ENCODE data around the gene COL27A1.

Gene COL27A1

GRCh38 chr9:114214181-114214580 lies 58.8 kb downstream of the COL27A1 start:
- ATAC-seq = peak; percentile 23; the same call in 1 of the 3 replicates

GRCh38 chr9:114214686-114215414 lies 59.5 kb downstream of the COL27A1 start:
- no peak for ATAC-seq

More at GRCh38 chr9:114214181-114214580, 58.8 kb downstream of the COL27A1 start:
- no peak for TF ChIP-seq CSRNP3 (CRISPR knock-in tag; IDR thresholded peaks at IDR 0.05)

DNA sequence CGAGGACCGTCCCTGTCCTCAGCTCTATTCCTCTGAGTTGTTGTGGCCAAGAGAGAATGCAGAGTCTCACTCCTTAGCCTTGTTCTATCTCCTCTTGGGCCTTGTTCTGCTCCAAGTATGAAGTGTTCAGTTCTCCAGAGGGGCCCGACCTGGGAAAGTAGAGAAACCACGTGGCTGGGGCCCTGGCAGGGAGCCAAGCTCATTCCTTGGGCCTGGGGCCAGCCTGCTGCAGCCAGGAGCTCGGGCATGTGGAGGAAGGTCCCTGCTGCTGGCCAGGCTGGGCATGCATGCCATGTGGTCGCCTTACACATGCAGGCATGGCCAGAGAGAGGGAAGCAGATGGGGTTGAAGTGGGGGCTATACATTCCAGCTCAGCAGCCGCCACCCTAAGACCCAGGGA lies 60.7 kb downstream of the COL27A1 start:
- no peak for TF ChIP-seq CSRNP3 (CRISPR knock-in tag; IDR thresholded peaks at IDR 0.05)
- TF ChIP-seq ZFP30 (CRISPR knock-in tag; IDR thresholded peaks at IDR 0.05) = no peak
- TF ChIP-seq ZFP3 (CRISPR knock-in tag; IDR thresholded peaks at IDR 0.05) = peak; percentile 37; the same call in 1 of the 2 replicates
- no peak for TF ChIP-seq ZC3H10 (CRISPR knock-in tag; IDR thresholded peaks at IDR 0.05)
- TF ChIP-seq CSDC2 (CRISPR knock-in tag; IDR thresholded peaks at IDR 0.05) = no peak
- no peak for TF ChIP-seq TCF4 (CRISPR knock-in tag; IDR thresholded peaks at IDR 0.05; ENCODE audit: borderline replicate concordance)
- TF ChIP-seq ESRRG (CRISPR knock-in tag; IDR thresholded peaks at IDR 0.05) = no peak
- no peak for TF ChIP-seq TSHZ2 (CRISPR knock-in tag; IDR thresholded peaks at IDR 0.05)
- no peak for TF ChIP-seq ISL1 (CRISPR knock-in tag; IDR thresholded peaks at IDR 0.05)
- peak; percentile 82 for ATAC-seq

More at GRCh38 chr9:114214686-114215414, 59.5 kb downstream of the COL27A1 start:
- TF ChIP-seq SNAI2 (CRISPR knock-in tag; IDR thresholded peaks at IDR 0.05) = no peak
- TF ChIP-seq TOX (CRISPR knock-in tag; IDR thresholded peaks at IDR 0.05; ENCODE audit: borderline replicate concordance) = no peak
- no peak for TF ChIP-seq CSRNP3 (CRISPR knock-in tag; IDR thresholded peaks at IDR 0.05)
- TF ChIP-seq ARNTL (CRISPR knock-in tag; IDR thresholded peaks at IDR 0.05; ENCODE audit: borderline replicate concordance, low read depth) = no peak
- TF ChIP-seq ZNF565 (CRISPR knock-in tag; conservative IDR thresholded peaks at IDR 0.05; ENCODE audit: low read depth) = no peak
- TF ChIP-seq PATZ1 (CRISPR knock-in tag; IDR thresholded peaks at IDR 0.05; ENCODE audit: borderline replicate concordance) = no peak
- no peak for TF ChIP-seq ISL1 (CRISPR knock-in tag; IDR thresholded peaks at IDR 0.05)
- TF ChIP-seq, protein P1, sequence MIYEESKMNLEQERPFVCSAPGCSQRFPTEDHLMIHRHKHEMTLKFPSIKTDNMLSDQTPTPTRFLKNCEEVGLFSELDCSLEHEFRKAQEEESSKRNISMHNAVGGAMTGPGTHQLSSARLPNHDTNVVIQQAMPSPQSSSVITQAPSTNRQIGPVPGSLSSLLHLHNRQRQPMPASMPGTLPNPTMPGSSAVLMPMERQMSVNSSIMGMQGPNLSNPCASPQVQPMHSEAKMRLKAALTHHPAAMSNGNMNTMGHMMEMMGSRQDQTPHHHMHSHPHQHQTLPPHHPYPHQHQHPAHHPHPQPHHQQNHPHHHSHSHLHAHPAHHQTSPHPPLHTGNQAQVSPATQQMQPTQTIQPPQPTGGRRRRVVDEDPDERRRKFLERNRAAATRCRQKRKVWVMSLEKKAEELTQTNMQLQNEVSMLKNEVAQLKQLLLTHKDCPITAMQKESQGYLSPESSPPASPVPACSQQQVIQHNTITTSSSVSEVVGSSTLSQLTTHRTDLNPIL (CRISPR knock-in tag; IDR thresholded peaks at IDR 0.05; ENCODE audit: low read depth) = no peak
- TF ChIP-seq, protein P2, sequence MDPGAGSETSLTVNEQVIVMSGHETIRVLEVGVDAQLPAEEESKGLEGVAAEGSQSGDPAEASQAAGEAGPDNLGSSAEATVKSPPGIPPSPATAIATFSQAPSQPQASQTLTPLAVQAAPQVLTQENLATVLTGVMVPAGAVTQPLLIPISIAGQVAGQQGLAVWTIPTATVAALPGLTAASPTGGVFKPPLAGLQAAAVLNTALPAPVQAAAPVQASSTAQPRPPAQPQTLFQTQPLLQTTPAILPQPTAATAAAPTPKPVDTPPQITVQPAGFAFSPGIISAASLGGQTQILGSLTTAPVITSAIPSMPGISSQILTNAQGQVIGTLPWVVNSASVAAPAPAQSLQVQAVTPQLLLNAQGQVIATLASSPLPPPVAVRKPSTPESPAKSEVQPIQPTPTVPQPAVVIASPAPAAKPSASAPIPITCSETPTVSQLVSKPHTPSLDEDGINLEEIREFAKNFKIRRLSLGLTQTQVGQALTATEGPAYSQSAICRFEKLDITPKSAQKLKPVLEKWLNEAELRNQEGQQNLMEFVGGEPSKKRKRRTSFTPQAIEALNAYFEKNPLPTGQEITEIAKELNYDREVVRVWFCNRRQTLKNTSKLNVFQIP (CRISPR knock-in tag; IDR thresholded peaks at IDR 0.05; ENCODE audit: borderline replicate concordance, low read depth) = no peak
- TF ChIP-seq OSR1 (CRISPR knock-in tag; IDR thresholded peaks at IDR 0.05) = no peak
- no peak for TF ChIP-seq ZFP3 (CRISPR knock-in tag; IDR thresholded peaks at IDR 0.05)
- TF ChIP-seq ZFP30 (CRISPR knock-in tag; IDR thresholded peaks at IDR 0.05) = no peak
